H1 (cell line): ENCODE results near the gene BDKRB1. TPM values are rescaled to one million over a fixed set of nuclear protein-coding genes. Genes with fewer than 3 reads are reported as not detected.

ENCODE experiments used
- CTCF ChIA-PET: fragments of 300-600 bp; sonication (Branson Sonifier 250); formaldehyde crosslinking; loops from one replicate; lab custom pipeline; 2021; ENCODE audit not compliant: partially characterized antibody; lab: Charles Lee
- POLR2A ChIA-PET: fragments of 300-600 bp; sonication (Branson Sonifier 250); formaldehyde crosslinking; loops from one replicate; lab custom pipeline; 2021; ENCODE audit warnings: inconsistent platforms; ENCODE audit not compliant: partially characterized antibody; lab: Charles Lee
- DNase-seq, 2 experiments: peaks; one replicate each; pipeline versions ENCODE4 v3.0.0 to v3.0.0-alpha.2; 2010 to 2022; ENCODE audit warnings: low spot score in 2 of 2, low read depth in 1 of 2, mixed read lengths in 1 of 2
- FAIRE-seq: peaks from 2 replicates; lab custom pipeline; 2011; peaks lifted over from hg19 to GRCh38; lab: Jason Lieb, UNC
- H2AFZ ChIP-seq: 2 replicates; pipeline ENCODE4 v1.8.1; 2012; ENCODE audit warnings: low read length, inconsistent platforms
- H2AK5ac ChIP-seq: 2 replicates; pipeline ENCODE4 v1.6.1; 2013; ENCODE audit warnings: low read depth, low read length
- H2BK120ac ChIP-seq: replicated peaks from 2 replicates; pipeline ENCODE3; 2013; ENCODE audit warnings: low read depth, low read length, inconsistent platforms
- H2BK12ac ChIP-seq: 2 replicates; pipeline ENCODE4 v1.6.1; 2013; ENCODE audit warnings: low read depth, low read length
- H2BK15ac ChIP-seq: 2 replicates; pipeline ENCODE4 v1.6.1; 2013; ENCODE audit warnings: low read length
- H2BK20ac ChIP-seq: 2 replicates; pipeline ENCODE4 v1.6.1; 2013; ENCODE audit warnings: low read length
- H2BK5ac ChIP-seq: 2 replicates; pipeline ENCODE4 v1.6.1; 2013; ENCODE audit warnings: low read depth, low read length
- H3K14ac ChIP-seq: 2 replicates; pipeline ENCODE4 v1.6.1; 2013; ENCODE audit warnings: inconsistent platforms; ENCODE audit not compliant: insufficient read length
- H3K18ac ChIP-seq: 2 replicates; pipeline ENCODE4 v1.6.1; 2013; ENCODE audit warnings: low read length; ENCODE audit errors: extremely low read depth
- H3K23ac ChIP-seq: 2 replicates; pipeline ENCODE4 v1.6.1; 2013; ENCODE audit warnings: inconsistent platforms; ENCODE audit not compliant: insufficient read length
- H3K23me2 ChIP-seq: 2 replicates; pipeline ENCODE4 v1.6.1; 2013; ENCODE audit warnings: low read depth, low read length
- H3K27ac ChIP-seq: 2 replicates; pipeline ENCODE4 v1.6.1; 2011; ENCODE audit warnings: low read depth, low read length, inconsistent platforms
- H3K27me3 ChIP-seq, 4 experiments: replicated peaks in 1 of 4; 1 replicate in 1 of 4; 2 replicates in 3 of 4; pipeline versions ENCODE4 v1.6.1 to v1.8.1; 2011 to 2013; ENCODE audit warnings: low read length in 3 of 4, mild to moderate bottlenecking in 3 of 4, inconsistent platforms in 2 of 4, mixed read lengths in 2 of 4, moderate library complexity in 1 of 4; ENCODE audit not compliant: control insufficient read depth in 3 of 4, insufficient read depth in 3 of 4; ENCODE audit errors: extremely low read depth in 1 of 4
- H3K36me3 ChIP-seq, 4 experiments: 2 replicates each; pipeline versions ENCODE4 v1.6.1 to v1.8.1; 2011 to 2013; ENCODE audit warnings: mild to moderate bottlenecking in 4 of 4, low read length in 3 of 4, moderate library complexity in 2 of 4, control low read depth in 1 of 4, inconsistent platforms in 1 of 4; ENCODE audit not compliant: insufficient read depth in 4 of 4, control insufficient read depth in 2 of 4
- H3K4ac ChIP-seq: replicated peaks from 2 replicates; pipeline ENCODE3; 2013; ENCODE audit warnings: low read length, low read depth, mixed read lengths, inconsistent platforms; ENCODE audit not compliant: insufficient read length
- H3K4me1 ChIP-seq, 4 experiments: replicated peaks in 1 of 4; 1 replicate in 1 of 4; 2 replicates in 3 of 4; pipeline versions ENCODE4 v1.6.1 to v1.8.1; 2011 to 2013; ENCODE audit warnings: low read length in 3 of 4, inconsistent platforms in 2 of 4, mixed read lengths in 1 of 4; ENCODE audit not compliant: insufficient read depth in 4 of 4, control insufficient read depth in 3 of 4
- H3K4me2 ChIP-seq, 2 experiments: 2 replicates each; pipeline versions ENCODE4 v1.6.1 to v1.8.1; 2011 to 2013; ENCODE audit warnings: low read depth in 2 of 2, low read length in 2 of 2, control low read depth in 1 of 2, inconsistent platforms in 1 of 2, mild to moderate bottlenecking in 1 of 2; ENCODE audit not compliant: insufficient read depth in 1 of 2
- H3K4me3 ChIP-seq, 4 experiments: fragments of 200-600, 300-600 bp in 1 of 4; sonication (generic), shearing (Covaris generic), sonication (Bioruptor Twin) in 1 of 4; 2 replicates each; pipeline versions ENCODE4 v1.5.1 to v1.8.1; 2011 to 2016; ENCODE audit warnings: low read length in 4 of 4, low read depth in 3 of 4, control low read depth in 2 of 4, inconsistent platforms in 2 of 4, mild to moderate bottlenecking in 2 of 4, mixed read lengths in 1 of 4, moderate library complexity in 1 of 4; ENCODE audit not compliant: insufficient read depth in 2 of 4; ENCODE audit errors: extremely low read depth in 1 of 4
- H3K56ac ChIP-seq: replicated peaks from 2 replicates; pipeline ENCODE3; 2013; ENCODE audit warnings: low read depth, mild to moderate bottlenecking, mixed read lengths, low read length, inconsistent platforms; ENCODE audit not compliant: insufficient read length
- H3K79me1 ChIP-seq: 2 replicates; pipeline ENCODE4 v1.6.1; 2013; ENCODE audit warnings: low read depth, low read length, control low read depth
- H3K79me2 ChIP-seq, 2 experiments: 2 replicates each; pipeline versions ENCODE4 v1.6.1 to v1.8.1; 2012 to 2013; ENCODE audit warnings: low read length in 2 of 2, mild to moderate bottlenecking in 2 of 2, inconsistent platforms in 1 of 2; ENCODE audit not compliant: insufficient read depth in 2 of 2, control insufficient read depth in 1 of 2
- H3K9ac ChIP-seq, 4 experiments: replicated peaks in 1 of 4; 1 replicate in 1 of 4; 2 replicates in 3 of 4; pipeline versions ENCODE4 v1.6.1 to v1.8.1; 2011 to 2013; ENCODE audit warnings: low read depth in 3 of 4, low read length in 3 of 4, control low read depth in 2 of 4, mild to moderate bottlenecking in 2 of 4, moderate library complexity in 2 of 4, inconsistent platforms in 1 of 4; ENCODE audit errors: extremely low read depth in 1 of 4
- H3K9me3 ChIP-seq, 2 experiments: 2 replicates each; pipeline versions ENCODE4 v1.6.1 to v1.8.1; 2012 to 2013; ENCODE audit warnings: mild to moderate bottlenecking in 2 of 2, moderate library complexity in 2 of 2, control low read depth in 1 of 2, inconsistent platforms in 1 of 2, low read depth in 1 of 2, low read length in 1 of 2, mixed read lengths in 1 of 2; ENCODE audit not compliant: insufficient read depth in 2 of 2
- H4K20me1 ChIP-seq, 2 experiments: replicated peaks in 1 of 2; 2 replicates each; pipeline versions ENCODE3 to v1.8.1; 2011 to 2013; ENCODE audit warnings: inconsistent platforms in 2 of 2, low read length in 2 of 2, mild to moderate bottlenecking in 1 of 2; ENCODE audit not compliant: insufficient read depth in 2 of 2, control insufficient read depth in 1 of 2
- H4K5ac ChIP-seq: 2 replicates; pipeline ENCODE4 v1.6.1; 2013; ENCODE audit warnings: low read length, low read depth, mixed read lengths, inconsistent platforms; ENCODE audit not compliant: insufficient read length
- H4K8ac ChIP-seq: 2 replicates; pipeline ENCODE4 v1.8.0; 2013; ENCODE audit warnings: mild to moderate bottlenecking, moderate library complexity, low read length, inconsistent platforms; ENCODE audit not compliant: insufficient read depth; ENCODE audit errors: extremely low read depth
- H4K91ac ChIP-seq: replicated peaks from 2 replicates; pipeline ENCODE3; 2013; ENCODE audit warnings: low read length, mixed read lengths, inconsistent platforms; ENCODE audit not compliant: insufficient read length
- KDM4A ChIP-seq: IDR thresholded peaks from one replicate; pipeline ENCODE4 v1.7.1; 2012; ENCODE audit warnings: low read depth, mild to moderate bottlenecking, moderate library complexity, low read length, inconsistent platforms; ENCODE audit not compliant: severe bottlenecking
- PHF8 ChIP-seq: fragments of 200-600 bp; sonication (generic); conservative IDR thresholded peaks from 2 replicates; pipeline ENCODE4 v1.7.1; 2012; ENCODE audit warnings: low read depth, mild to moderate bottlenecking, inconsistent platforms, low read length, moderate library complexity
- RNF2 ChIP-seq: fragments of 200-900, 300-1000 bp; sonication (generic); IDR thresholded peaks from 2 replicates; pipeline ENCODE4 v1.7.1; 2016; ENCODE audit warnings: borderline replicate concordance, low read depth, mild to moderate bottlenecking, antibody characterized with exemption, low read length; ENCODE audit not compliant: poor library complexity, severe bottlenecking; ENCODE audit errors: missing control alignments
- RXRA ChIP-seq: IDR thresholded peaks from 2 replicates; pipeline ENCODE4 v1.6.1; 2011; ENCODE audit warnings: low read depth, mild to moderate bottlenecking, low read length, moderate library complexity; ENCODE audit not compliant: insufficient read depth
- SIX5 ChIP-seq: IDR thresholded peaks from 2 replicates; pipeline ENCODE4 v1.6.1; 2011; ENCODE audit warnings: mild to moderate bottlenecking, low read depth, low read length
- SUZ12 ChIP-seq: fragments of 200-600 bp; sonication (generic); IDR thresholded peaks from 2 replicates; pipeline ENCODE4 v1.6.1; 2012; ENCODE audit warnings: mild to moderate bottlenecking, inconsistent platforms, low read length, moderate library complexity, mixed read lengths
- TCF12 ChIP-seq: IDR thresholded peaks from 2 replicates; pipeline ENCODE4 v1.6.1; 2011; ENCODE audit warnings: low read depth, mild to moderate bottlenecking, low read length
- TEAD4 ChIP-seq: IDR thresholded peaks from 2 replicates; pipeline ENCODE4 v1.6.1; 2012; ENCODE audit warnings: low read depth, low read length, inconsistent platforms, mixed read lengths
- USF2 ChIP-seq: IDR thresholded peaks from 2 replicates; pipeline ENCODE4 v1.6.1; 2011; ENCODE audit warnings: low read length, improper control_type of control experiment
- ZNF274 ChIP-seq: IDR thresholded peaks from 2 replicates; pipeline ENCODE4 v1.7.0; 2012; ENCODE audit warnings: low read length, borderline replicate concordance; ENCODE audit errors: extremely low read depth
- WGBS, 2 experiments: shearing (Covaris generic) in 1 of 2; methylation state at CpG; one replicate each; pipeline versions ENCODE4 v1.1.6 to v1.1.7; 2013 to 2015; ENCODE audit warnings: low lambda C conversion rate in 2 of 2, mixed read lengths in 2 of 2, inconsistent platforms in 1 of 2, low coverage in 1 of 2, missing lambda C conversion rate in 1 of 2; ENCODE audit not compliant: insufficient replicate concordance in 2 of 2, insufficient coverage in 1 of 2, insufficient read length in 1 of 2; ENCODE audit errors: extremely low coverage in 1 of 2, missing lambda C conversion rate in 1 of 2; 5-methylcytosine and 5-hydroxymethylcytosine counted together
- polyA plus RNA-seq, 7 experiments: library from polyadenylated mRNA; depleted of rRNA in 3 of 7; stranded (reverse) in 5 of 7; unstranded in 2 of 7; fragments of >200 nt in 5 of 7; fragments of 200-250 nt in 2 of 7; gene quantifications; 1 replicate in 5 of 7; 2 replicates in 1 of 7; 4 replicates in 1 of 7; pipeline versions ENCODE4 v1.2.1 to v1.2.3, GENCODE V29; 2011 to 2013; ENCODE audit warnings: missing spikeins in 2 of 7, mixed read lengths in 2 of 7
- total RNA-seq: library from RNA; stranded (reverse); fragmentation: NEBNext Ultra II Directional; extraction: Animal tissue kit (Norgen Biotek cat#: 25700); gene quantifications from 2 replicates; pipeline ENCODE4 v1.2.1, GENCODE V29; 2021

Gene BDKRB1
- total and polyA plus RNA-seq, 2 of the 8 experiments (the other 6 are each of a cell fraction or from before 2014, with no cell fraction given), result 0.27 TPM; not detected in 1

DNA sequence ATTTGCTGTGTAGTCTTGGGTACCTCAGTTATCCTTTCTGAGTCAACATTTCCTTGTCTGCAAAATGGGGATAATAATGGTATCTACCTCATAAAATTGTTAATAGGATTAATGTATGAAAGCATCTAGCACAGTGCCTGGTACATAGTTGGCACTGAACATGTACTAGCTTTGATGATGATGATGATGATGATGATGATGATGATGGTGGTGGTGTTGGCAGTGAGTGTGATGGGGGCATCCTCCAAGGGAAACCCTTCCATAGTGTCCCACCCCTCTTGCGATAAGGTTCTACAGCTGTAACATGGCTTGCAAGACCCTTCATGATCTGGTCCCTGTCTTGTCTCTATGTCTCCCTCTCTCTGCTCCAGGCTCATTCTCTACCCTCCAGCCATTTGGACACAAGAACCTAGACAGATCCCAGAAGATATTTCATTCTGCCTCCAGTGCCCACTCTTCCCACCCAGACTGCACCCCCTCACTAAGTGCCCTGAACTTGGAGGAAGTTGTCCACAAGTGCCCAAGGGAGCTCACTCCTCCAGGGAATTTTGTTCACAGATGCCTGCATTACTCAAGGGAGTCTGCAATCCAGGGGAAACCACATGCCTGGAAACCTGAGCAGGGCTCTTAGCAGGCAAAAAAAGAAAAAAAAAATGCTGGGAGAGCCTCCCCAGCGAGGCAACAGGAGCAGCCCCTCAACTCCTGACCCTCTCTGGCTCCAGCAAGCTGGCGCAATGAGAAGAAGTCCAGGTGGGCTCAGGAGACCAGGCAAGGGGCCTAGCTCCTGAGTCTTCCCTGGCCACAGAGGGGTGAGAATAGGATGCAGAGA, 10.1 kb upstream of the BDKRB1 start:
- no peak overlapping the region for H4K5ac ChIP-seq
- no peak overlapping the region for H2BK15ac ChIP-seq
- no peak overlapping the region for H2BK12ac ChIP-seq
- no peak overlapping the region for H3K18ac ChIP-seq
- no peak overlapping the region for H3K4me2 ChIP-seq
- no peak overlapping the region for H4K91ac ChIP-seq
- 81% methylated on average over 3 of the region's 3 CpGs; no CpG with 5 or more reads in 1 of the 2 experiments for WGBS, 2 experiments
- POLR2A ChIA-PET, result interaction anchor here (0.6 kb wide), 1 partner anchor 10 kb away, joined by 3 read pairs; no protein-coding TSS in a partner anchor
- H3K56ac ChIP-seq, result no peak overlapping the region
- H2AFZ ChIP-seq, result no peak overlapping the region
- no peaks in the 10 kb centered on the region for H4K20me1 ChIP-seq
- no peak overlapping the region for H3K27ac ChIP-seq
- H3K4me3 ChIP-seq, result no peak overlapping the region
- peak overlapping the region; percentile 54; the same call in 1 of the 2 replicates for H2AK5ac ChIP-seq
- H3K14ac ChIP-seq, result no peak overlapping the region
- H3K4me1 ChIP-seq, result peaks cover 0 to 3% (median 1%) of the 10 kb centered on the region in 4 experiments; a peak in 2 of 7 replicates
- no peak overlapping the region for H3K9ac ChIP-seq
- no peaks in the 10 kb centered on the region for H3K79me1 ChIP-seq
- FAIRE-seq, result no peak
- H3K23ac ChIP-seq, result no peak overlapping the region
- H2BK5ac ChIP-seq, result no peak overlapping the region
- no peaks in the 10 kb centered on the region for H3K23me2 ChIP-seq
- H3K79me2 ChIP-seq, result no peaks in the 10 kb centered on the region
- H2BK120ac ChIP-seq, result no peak overlapping the region
- H2BK20ac ChIP-seq, result no peak overlapping the region
- H3K36me3 ChIP-seq, result no peaks in the 10 kb centered on the region
- no peak overlapping the region for H3K4ac ChIP-seq
- no peaks in the 10 kb centered on the region for H3K27me3 ChIP-seq
- peaks cover 3 to 12% of the 10 kb centered on the region in 2 experiments; a peak in 3 of 4 replicates for H3K9me3 ChIP-seq
- no peak for DNase-seq
- H4K8ac ChIP-seq, result peak overlapping the region; percentile 1; the same call in 1 of the 2 replicates
- CTCF ChIA-PET, result interaction anchor here (0.7 to 2.5 kb wide), 4 partner anchors 29 to 190 kb away, joined by 3 to 10 read pairs (median 3); no protein-coding TSS in a partner anchor
- TF ChIP-seq ZNF274 (no peak), RXRA (no peak), TEAD4 (no peak), RNF2 (no peak), USF2 (no peak), SUZ12 (no peak), KDM4A (no peak), SIX5 (no peak), PHF8 (no peak), TCF12 (no peak)
